GM19351 (cell line): ENCODE data around the gene DPEP2.
"Not testable (repeated sequence)": the region's sequence is repeated elsewhere in the genome, so short reads cannot be mapped to it uniquely, and the experiment has no call there.

Experiments used
- ATAC-seq: cut with Tn5 transposase; IDR thresholded peaks from one replicate; pipeline ENCODE4 v1.9.1; 2021; ENCODE audit warnings: mild to moderate bottlenecking, moderate library complexity; ENCODE audit not compliant: unreplicated experiment

The DPEP2 gene

DNA sequence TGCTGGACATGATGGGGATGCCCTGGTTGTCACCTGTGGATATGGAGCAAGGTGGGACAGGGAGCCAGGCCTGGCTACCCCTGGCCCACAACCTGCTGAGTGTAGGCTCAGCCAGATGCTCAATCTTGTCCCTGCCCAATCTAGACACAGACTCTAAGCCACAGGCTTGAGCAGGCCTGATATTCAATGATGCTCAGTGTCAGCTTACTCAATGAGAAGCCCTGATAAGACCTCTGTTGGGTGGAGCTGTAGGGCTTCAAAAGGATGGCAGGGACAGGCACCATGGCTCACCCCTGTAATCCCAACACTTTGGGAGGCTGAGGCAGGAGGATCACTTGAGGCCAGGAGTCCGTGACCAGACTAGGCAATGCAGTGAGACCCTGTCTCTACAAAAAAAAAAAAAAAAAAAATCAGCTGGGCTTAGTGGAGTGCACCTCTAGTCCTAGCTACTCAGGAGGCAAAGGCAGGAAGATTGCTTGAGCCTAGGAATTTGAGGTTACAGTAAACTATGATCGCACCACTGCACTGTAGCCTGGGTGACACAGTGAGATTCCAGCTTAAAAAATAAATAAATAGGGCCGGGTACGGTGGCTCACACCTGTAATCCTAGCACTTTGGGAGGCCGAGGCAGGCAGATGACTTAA, 58.7 kb downstream of the DPEP2 start:
- no peak for ATAC-seq

DNA sequence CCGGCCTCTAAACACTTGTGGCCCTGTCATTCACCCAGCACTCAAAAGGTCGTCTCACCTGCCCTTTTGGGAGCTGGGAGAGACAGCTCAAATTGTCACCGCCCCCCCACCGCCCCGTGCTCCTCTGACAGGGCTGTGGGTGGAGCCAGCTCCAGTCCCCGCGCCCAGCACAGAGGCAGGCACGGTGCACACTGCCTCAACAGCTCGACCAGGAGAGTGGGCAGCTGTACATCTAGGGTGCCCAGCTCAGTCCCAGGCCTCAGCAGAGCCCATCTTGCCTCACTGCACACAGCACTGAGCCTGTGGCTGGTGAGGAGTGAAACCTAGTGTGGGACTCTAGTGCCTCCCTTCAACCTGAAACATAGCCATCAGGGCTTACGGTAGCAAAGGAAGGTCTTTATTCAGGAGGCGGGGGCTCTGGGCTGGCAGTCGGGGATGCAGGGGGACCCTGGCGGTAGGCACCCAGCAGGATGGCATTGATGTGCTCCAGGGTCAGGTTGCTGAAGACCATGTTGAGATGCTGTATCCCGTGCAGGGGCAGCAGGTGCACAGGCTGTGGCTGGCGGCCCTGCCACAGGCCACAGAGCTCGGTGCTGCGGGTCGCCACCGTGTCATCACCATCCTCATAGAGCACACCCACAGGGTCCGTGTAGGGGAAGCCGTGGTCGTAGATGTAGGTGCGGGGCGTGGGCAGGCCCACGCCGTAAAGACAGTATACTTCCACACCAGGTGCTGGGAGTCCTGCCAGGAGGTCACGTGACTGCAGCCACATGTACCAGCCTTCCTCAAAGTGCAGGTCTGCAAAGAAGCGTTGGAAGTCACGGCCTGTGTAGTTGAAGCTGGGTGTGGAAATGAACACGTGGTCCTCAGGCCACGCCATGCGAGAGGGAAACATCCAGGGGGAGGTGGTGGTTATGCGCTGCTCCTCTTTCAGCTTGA, 59.5 kb downstream of the DPEP2 start:
- ATAC-seq, result no peak

DNA sequence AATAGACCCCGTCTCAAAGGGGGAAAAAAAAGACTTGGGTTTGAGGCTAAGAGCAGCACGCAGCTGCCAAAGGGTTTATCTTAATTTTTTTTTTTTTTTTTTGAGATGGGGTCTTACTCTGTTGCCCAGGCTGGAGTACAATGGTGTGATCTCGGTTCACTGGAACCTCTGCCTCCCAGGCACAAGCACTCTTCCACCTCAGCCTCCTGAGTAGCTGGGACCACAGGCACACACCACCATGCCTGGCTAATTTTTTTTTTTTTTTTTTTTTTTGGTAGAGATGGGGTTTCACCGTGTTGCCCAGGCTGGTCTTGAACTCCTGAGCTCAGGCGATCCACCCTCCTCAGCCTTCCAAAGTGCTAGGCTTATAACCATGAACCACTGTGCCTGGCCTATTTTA, 61.6 kb downstream of the DPEP2 start:
- ATAC-seq, result not testable (repeated sequence)
